ENCODE data around the gene CCT7. TPM values are rescaled to one million over a fixed set of nuclear protein-coding genes. Genes with fewer than 3 reads are reported as not detected.

Gene CCT7
- polyA plus RNA-seq, 2 of the 4 experiments (the other 2 are of a cell fraction): 685 to 850 TPM

DNA sequence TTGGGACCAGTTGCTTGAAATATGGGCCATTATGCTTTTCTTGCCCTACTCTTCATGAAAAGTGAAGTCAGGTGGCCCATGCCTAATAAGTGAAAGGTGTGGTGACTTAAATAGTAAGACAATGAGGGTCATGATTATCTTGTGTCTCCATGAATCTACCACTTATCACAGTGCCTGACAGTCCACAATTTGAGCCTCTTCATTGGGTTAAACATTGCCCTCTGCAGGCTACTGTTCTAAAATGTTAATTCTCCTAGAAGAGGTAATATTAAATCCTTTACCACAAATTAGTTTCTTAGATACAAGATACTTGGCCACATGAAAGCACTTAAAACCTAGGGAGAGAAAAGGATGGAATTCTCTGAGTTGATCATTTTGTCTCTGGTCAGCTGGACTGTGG, 55.2 kb downstream of the CCT7 start:
- CTCF ChIA-PET: interaction anchor here (0.6 to 8.9 kb wide), 26 partner anchors 8 to 321 kb away, joined by 3 to 107 read pairs (median 7); partner anchors contain the start of genes ALMS1, CCT7, PRADC1 and RAB11FIP5
- POLR2A ChIA-PET: no interaction called here

DNA sequence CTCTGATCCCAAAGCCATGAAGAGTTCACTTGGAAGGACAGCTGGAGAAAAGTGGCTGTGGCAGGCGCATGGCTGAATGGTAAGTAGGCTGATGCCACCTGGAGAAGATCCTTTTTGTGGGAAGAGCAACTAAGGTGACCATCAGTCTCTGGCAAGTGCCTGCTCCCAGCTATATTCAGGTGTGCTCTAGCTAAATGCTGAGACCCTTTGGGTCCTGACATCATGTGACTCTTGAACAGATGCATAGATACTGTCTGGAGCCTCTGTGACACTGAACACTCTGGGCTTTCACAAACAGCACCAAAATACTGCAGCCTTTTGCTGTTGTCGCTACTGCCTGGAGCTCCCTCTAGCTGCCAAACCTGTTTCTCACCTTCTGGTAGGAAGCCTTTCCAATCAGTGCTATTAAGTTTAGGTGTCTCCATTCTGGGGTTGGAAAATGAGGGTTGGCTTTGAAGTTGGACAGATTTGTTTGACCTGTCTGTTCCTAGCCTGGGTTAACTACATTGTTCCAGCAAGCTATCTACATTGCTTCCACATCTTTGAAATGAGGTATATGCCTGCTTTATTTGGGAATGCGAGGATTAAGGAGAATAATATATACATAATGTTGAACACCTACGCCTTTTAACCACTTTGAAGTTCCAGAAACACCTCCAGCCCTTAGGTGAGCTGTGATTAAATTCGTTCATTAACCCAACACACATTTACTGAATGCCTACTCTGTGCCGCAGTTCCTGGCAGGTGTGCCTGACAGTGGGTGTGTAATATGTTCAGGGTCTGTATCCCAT, 56.1 kb downstream of the CCT7 start:
- ChIA-PET POLR2A (interaction anchor here (1.0 to 1.5 kb wide), 2 partner anchors 10 to 56 kb away, joined by 3 to 4 read pairs; partner anchors contain the start of gene CCT7), CTCF (interaction anchor here (0.6 to 8.9 kb wide), 45 partner anchors 10 to 1541 kb away, joined by 3 to 107 read pairs (median 4); partner anchors contain the start of genes ALMS1, CCT7, PRADC1 and RAB11FIP5)
- FAIRE-seq (peak; percentile 76), DNase-seq (ENCODE audit: low read depth in 1 of 2, low spot score in 1 of 2) (peak; percentile 60 to 70), ATAC-seq (peak; percentile 41 to 63; a peak in 3 of 6 replicates)
- Histone ChIP-seq H3K27ac (no peak overlapping the region), H3K9me3 (peaks cover 5% of the 10 kb centered on the region; the same call in 2 of the 3 replicates), H3K4me1 (peaks cover 18% of the 10 kb centered on the region; the same call in 2 of the 3 replicates), H3K4me2 (no peak overlapping the region), H3K4me3 (no peak overlapping the region)
- TF ChIP-seq, protein P1, sequence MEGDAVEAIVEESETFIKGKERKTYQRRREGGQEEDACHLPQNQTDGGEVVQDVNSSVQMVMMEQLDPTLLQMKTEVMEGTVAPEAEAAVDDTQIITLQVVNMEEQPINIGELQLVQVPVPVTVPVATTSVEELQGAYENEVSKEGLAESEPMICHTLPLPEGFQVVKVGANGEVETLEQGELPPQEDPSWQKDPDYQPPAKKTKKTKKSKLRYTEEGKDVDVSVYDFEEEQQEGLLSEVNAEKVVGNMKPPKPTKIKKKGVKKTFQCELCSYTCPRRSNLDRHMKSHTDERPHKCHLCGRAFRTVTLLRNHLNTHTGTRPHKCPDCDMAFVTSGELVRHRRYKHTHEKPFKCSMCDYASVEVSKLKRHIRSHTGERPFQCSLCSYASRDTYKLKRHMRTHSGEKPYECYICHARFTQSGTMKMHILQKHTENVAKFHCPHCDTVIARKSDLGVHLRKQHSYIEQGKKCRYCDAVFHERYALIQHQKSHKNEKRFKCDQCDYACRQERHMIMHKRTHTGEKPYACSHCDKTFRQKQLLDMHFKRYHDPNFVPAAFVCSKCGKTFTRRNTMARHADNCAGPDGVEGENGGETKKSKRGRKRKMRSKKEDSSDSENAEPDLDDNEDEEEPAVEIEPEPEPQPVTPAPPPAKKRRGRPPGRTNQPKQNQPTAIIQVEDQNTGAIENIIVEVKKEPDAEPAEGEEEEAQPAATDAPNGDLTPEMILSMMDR (IDR thresholded peaks at IDR 0.05): peak; percentile 66
- TF ChIP-seq MYC (IDR thresholded peaks at IDR 0.05; ENCODE audit: borderline replicate concordance, low read length): no peak
- 0 out of 3 replicates have a peak, but pooled peaks have one; percentile 9 for TF ChIP-seq SMC3 (IDR thresholded peaks at IDR 0.05)
- TF ChIP-seq RAD21 (conservative IDR thresholded peaks at IDR 0.05 in 1 of 2, IDR thresholded peaks at IDR 0.05 in 1 of 2): peak; percentile 21 to 54; a peak in 2 of 5 replicates
- WGBS (ENCODE audit: missing lambda C conversion rate): 40% methylated on average over 6 of the region's 6 CpGs

More for the DNA sequence above, 55.2 kb downstream of the CCT7 start:
- Histone ChIP-seq H3K4me3 (no peak overlapping the region), H3K4me2 (no peak overlapping the region), H3K9me3 (peaks cover 3% of the 10 kb centered on the region; the same call in 2 of the 3 replicates), H3K4me1 (peaks cover 24% of the 10 kb centered on the region; the same call in 2 of the 3 replicates), H3K27ac (no peak overlapping the region)
- FAIRE-seq: no peak
- no peak for ATAC-seq
- no peak for DNase-seq (ENCODE audit: low read depth in 1 of 2, low spot score in 1 of 2)
- TF ChIP-seq, protein P2, sequence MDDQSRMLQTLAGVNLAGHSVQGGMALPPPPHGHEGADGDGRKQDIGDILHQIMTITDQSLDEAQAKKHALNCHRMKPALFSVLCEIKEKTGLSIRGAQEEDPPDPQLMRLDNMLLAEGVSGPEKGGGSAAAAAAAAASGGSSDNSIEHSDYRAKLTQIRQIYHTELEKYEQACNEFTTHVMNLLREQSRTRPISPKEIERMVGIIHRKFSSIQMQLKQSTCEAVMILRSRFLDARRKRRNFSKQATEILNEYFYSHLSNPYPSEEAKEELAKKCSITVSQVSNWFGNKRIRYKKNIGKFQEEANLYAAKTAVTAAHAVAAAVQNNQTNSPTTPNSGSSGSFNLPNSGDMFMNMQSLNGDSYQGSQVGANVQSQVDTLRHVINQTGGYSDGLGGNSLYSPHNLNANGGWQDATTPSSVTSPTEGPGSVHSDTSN (IDR thresholded peaks at IDR 0.05): no peak
- TF ChIP-seq POLR2A (IDR thresholded peaks at IDR 0.05; ENCODE audit: low read length): no peak
- TF ChIP-seq NR3C1 (IDR thresholded peaks at IDR 0.05): no peak
- TF ChIP-seq, protein P1 (IDR thresholded peaks at IDR 0.05): peak; percentile 11; the same call in 2 of the 3 replicates
- TF ChIP-seq ZFP36 (IDR thresholded peaks at IDR 0.05; ENCODE audit: borderline replicate concordance, partially characterized antibody): no peak
- TF ChIP-seq, protein P3, sequence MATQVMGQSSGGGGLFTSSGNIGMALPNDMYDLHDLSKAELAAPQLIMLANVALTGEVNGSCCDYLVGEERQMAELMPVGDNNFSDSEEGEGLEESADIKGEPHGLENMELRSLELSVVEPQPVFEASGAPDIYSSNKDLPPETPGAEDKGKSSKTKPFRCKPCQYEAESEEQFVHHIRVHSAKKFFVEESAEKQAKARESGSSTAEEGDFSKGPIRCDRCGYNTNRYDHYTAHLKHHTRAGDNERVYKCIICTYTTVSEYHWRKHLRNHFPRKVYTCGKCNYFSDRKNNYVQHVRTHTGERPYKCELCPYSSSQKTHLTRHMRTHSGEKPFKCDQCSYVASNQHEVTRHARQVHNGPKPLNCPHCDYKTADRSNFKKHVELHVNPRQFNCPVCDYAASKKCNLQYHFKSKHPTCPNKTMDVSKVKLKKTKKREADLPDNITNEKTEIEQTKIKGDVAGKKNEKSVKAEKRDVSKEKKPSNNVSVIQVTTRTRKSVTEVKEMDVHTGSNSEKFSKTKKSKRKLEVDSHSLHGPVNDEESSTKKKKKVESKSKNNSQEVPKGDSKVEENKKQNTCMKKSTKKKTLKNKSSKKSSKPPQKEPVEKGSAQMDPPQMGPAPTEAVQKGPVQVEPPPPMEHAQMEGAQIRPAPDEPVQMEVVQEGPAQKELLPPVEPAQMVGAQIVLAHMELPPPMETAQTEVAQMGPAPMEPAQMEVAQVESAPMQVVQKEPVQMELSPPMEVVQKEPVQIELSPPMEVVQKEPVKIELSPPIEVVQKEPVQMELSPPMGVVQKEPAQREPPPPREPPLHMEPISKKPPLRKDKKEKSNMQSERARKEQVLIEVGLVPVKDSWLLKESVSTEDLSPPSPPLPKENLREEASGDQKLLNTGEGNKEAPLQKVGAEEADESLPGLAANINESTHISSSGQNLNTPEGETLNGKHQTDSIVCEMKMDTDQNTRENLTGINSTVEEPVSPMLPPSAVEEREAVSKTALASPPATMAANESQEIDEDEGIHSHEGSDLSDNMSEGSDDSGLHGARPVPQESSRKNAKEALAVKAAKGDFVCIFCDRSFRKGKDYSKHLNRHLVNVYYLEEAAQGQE (IDR thresholded peaks at IDR 0.05): no peak
- TF ChIP-seq EHMT2 (IDR thresholded peaks at IDR 0.05; ENCODE audit: low read depth): no peak
- no peak for TF ChIP-seq KDM5A (IDR thresholded peaks at IDR 0.05)
